ENCODE measurements around the gene POLK. TPM values are rescaled to one million over a fixed set of nuclear protein-coding genes. Genes with fewer than 3 reads are reported as not detected.
"Not testable (repeated sequence)": the region's sequence is repeated elsewhere in the genome, so short reads cannot be mapped to it uniquely, and the experiment has no call there.

The POLK gene
- total and polyA plus RNA-seq, 2 donors (not counting 3 experiments of a cell fraction or from before 2014, with no cell fraction given), result 5.1 to 27.3 TPM

- dilution Hi-C loops (cut with MboI; ENCODE audit: extremely low pct_ligation_motif_present, low sequenced_read_pairs); DNase-seq (ENCODE audit: low read depth, low spot score); H3K9me1 ChIP-seq (replicated peaks; ENCODE audit: control insufficient read depth, extremely low read depth, insufficient read depth, low read length); H3K27me3 ChIP-seq (ENCODE audit: control insufficient read depth in 2 of 2, insufficient read depth in 2 of 2, low read length in 2 of 2); POLR2A ChIA-PET; H3K27ac ChIP-seq (ENCODE audit: insufficient read depth, low read depth, low read length); FAIRE-seq; intact Hi-C loops (cut with micrococcal nuclease); H3K4me1 ChIP-seq (ENCODE audit: control insufficient read depth, extremely low read depth, insufficient read depth, low read length); H3K9me3 ChIP-seq (replicated peaks; ENCODE audit: control insufficient read depth, insufficient read depth, low read length); H3K9ac ChIP-seq (replicated peaks; ENCODE audit: extremely low read depth, insufficient read depth, low read length); H3K36me3 ChIP-seq (ENCODE audit: control insufficient read depth in 2 of 2, extremely low read depth in 1 of 2, insufficient read depth in 2 of 2, low read length in 2 of 2); H3K4me3 ChIP-seq (replicated peaks in 1 of 3; ENCODE audit: insufficient read depth in 1 of 3, low read depth in 1 of 3, low read length in 3 of 3); H4K20me1 ChIP-seq (replicated peaks; ENCODE audit: control insufficient read depth, extremely low read depth, insufficient read depth, low read length); CTCF ChIA-PET; BruUV-seq (replicated peaks); H3K4me2 ChIP-seq (ENCODE audit: insufficient read depth, low read length); H2AFZ ChIP-seq (ENCODE audit: low read depth, low read length): not testable (repeated sequence)
- peaks cover 13% of the 10 kb centered on the region for H3K79me2 ChIP-seq (ENCODE audit: control insufficient read depth, insufficient read depth, low read length)
Measured at GRCh38 chr5:75498875-75499274, 12.8 kb upstream of the POLK start.

GRCh38 chr5:75505112-75505511 lies 6.6 kb upstream of the POLK start:
- BruUV-seq (replicated peaks); CTCF ChIA-PET; POLR2A ChIA-PET; H3K4me1 ChIP-seq (ENCODE audit: control insufficient read depth, extremely low read depth, insufficient read depth, low read length); H4K20me1 ChIP-seq (replicated peaks; ENCODE audit: control insufficient read depth, extremely low read depth, insufficient read depth, low read length); H2AFZ ChIP-seq (ENCODE audit: low read depth, low read length); H3K9me1 ChIP-seq (replicated peaks; ENCODE audit: control insufficient read depth, extremely low read depth, insufficient read depth, low read length); H3K4me3 ChIP-seq (replicated peaks in 1 of 3; ENCODE audit: insufficient read depth in 1 of 3, low read depth in 1 of 3, low read length in 3 of 3); DNase-seq (ENCODE audit: low read depth, low spot score); dilution Hi-C loops (cut with MboI; ENCODE audit: extremely low pct_ligation_motif_present, low sequenced_read_pairs); H3K9me3 ChIP-seq (replicated peaks; ENCODE audit: control insufficient read depth, insufficient read depth, low read length); intact Hi-C loops (cut with micrococcal nuclease); H3K9ac ChIP-seq (replicated peaks; ENCODE audit: extremely low read depth, insufficient read depth, low read length); H3K27ac ChIP-seq (ENCODE audit: insufficient read depth, low read depth, low read length); H3K36me3 ChIP-seq (ENCODE audit: control insufficient read depth in 2 of 2, extremely low read depth in 1 of 2, insufficient read depth in 2 of 2, low read length in 2 of 2); H3K4me2 ChIP-seq (ENCODE audit: insufficient read depth, low read length); FAIRE-seq; H3K27me3 ChIP-seq (ENCODE audit: control insufficient read depth in 2 of 2, insufficient read depth in 2 of 2, low read length in 2 of 2): not testable (repeated sequence)
- peaks cover 39% of the 10 kb centered on the region for H3K79me2 ChIP-seq (ENCODE audit: control insufficient read depth, insufficient read depth, low read length)

GRCh38 chr5:75507841-75508240 lies 3.9 kb upstream of the POLK start:
- no peaks in the 10 kb centered on the region for H3K27me3 ChIP-seq (ENCODE audit: control insufficient read depth in 2 of 2, insufficient read depth in 2 of 2, low read length in 2 of 2)
- H3K79me2 ChIP-seq (ENCODE audit: control insufficient read depth, insufficient read depth, low read length), result peaks cover 56% of the 10 kb centered on the region
- H3K36me3 ChIP-seq (ENCODE audit: control insufficient read depth in 2 of 2, extremely low read depth in 1 of 2, insufficient read depth in 2 of 2, low read length in 2 of 2), result no peaks in the 10 kb centered on the region
- BruUV-seq (replicated peaks), result no TSS peak
- no peak for FAIRE-seq
- H3K9me1 ChIP-seq (replicated peaks; ENCODE audit: control insufficient read depth, extremely low read depth, insufficient read depth, low read length), result no peaks in the 10 kb centered on the region
- no peak overlapping the region for H3K9ac ChIP-seq (replicated peaks; ENCODE audit: extremely low read depth, insufficient read depth, low read length)
- POLR2A ChIA-PET, result no interaction called here
- no peak overlapping the region for H2AFZ ChIP-seq (ENCODE audit: low read depth, low read length)
- peaks cover 4% of the 10 kb centered on the region for H4K20me1 ChIP-seq (replicated peaks; ENCODE audit: control insufficient read depth, extremely low read depth, insufficient read depth, low read length)
- DNase-seq (ENCODE audit: low read depth, low spot score), result no peak
- CTCF ChIA-PET, result interaction anchor here (0.8 to 0.9 kb wide), 2 partner anchors 162 to 173 kb away, joined by 3 to 4 read pairs; no protein-coding TSS in a partner anchor
- no peak for TF ChIP-seq CTCF (IDR thresholded peaks at IDR 0.05; ENCODE audit: extremely low read depth in 1 of 2, insufficient read depth in 1 of 2, low read depth in 1 of 2, low read length in 2 of 2)
- no peak for TF ChIP-seq POLR2A (IDR thresholded peaks at IDR 0.05; ENCODE audit: low read depth, low read length)
- TF ChIP-seq FOS (IDR thresholded peaks at IDR 0.05; ENCODE audit: borderline replicate concordance, insufficient read depth, low read length), result no peak
- no peak for TF ChIP-seq GATA2 (IDR thresholded peaks at IDR 0.05; ENCODE audit: insufficient read depth, insufficient read length, low read depth, low read length)
- no peak for TF ChIP-seq EZH2 (IDR thresholded peaks at IDR 0.05; ENCODE audit: borderline replicate concordance, low read depth, low read length, severe bottlenecking)
- TF ChIP-seq MYC (IDR thresholded peaks at IDR 0.05; ENCODE audit: low read depth, low read length), result no peak
- no peak for TF ChIP-seq MAX (IDR thresholded peaks at IDR 0.05; ENCODE audit: insufficient read depth, insufficient read length)
- no peak overlapping the region for H3K4me2 ChIP-seq (ENCODE audit: insufficient read depth, low read length)
- H3K9me3 ChIP-seq (replicated peaks; ENCODE audit: control insufficient read depth, insufficient read depth, low read length), result no peaks in the 10 kb centered on the region
- no peak overlapping the region for H3K27ac ChIP-seq (ENCODE audit: insufficient read depth, low read depth, low read length)
- no peak overlapping the region for H3K4me3 ChIP-seq (replicated peaks in 1 of 3; ENCODE audit: insufficient read depth in 1 of 3, low read depth in 1 of 3, low read length in 3 of 3)
- dilution Hi-C loops (cut with MboI; ENCODE audit: extremely low pct_ligation_motif_present, low sequenced_read_pairs), result no loop called here
- H3K4me1 ChIP-seq (ENCODE audit: control insufficient read depth, extremely low read depth, insufficient read depth, low read length), result peaks cover 16% of the 10 kb centered on the region
- intact Hi-C loops (cut with micrococcal nuclease), result no loop called here

All from endothelial cell of umbilical vein (primary cell).